ENCODE measurements around the gene OXNAD1. TPM values are rescaled to one million over a fixed set of nuclear protein-coding genes. Genes with fewer than 3 reads are reported as not detected.

The OXNAD1 gene
- polyA plus RNA-seq, 1 of the 3 experiments (the other 2 are of a cell fraction): 6.9 TPM

DNA sequence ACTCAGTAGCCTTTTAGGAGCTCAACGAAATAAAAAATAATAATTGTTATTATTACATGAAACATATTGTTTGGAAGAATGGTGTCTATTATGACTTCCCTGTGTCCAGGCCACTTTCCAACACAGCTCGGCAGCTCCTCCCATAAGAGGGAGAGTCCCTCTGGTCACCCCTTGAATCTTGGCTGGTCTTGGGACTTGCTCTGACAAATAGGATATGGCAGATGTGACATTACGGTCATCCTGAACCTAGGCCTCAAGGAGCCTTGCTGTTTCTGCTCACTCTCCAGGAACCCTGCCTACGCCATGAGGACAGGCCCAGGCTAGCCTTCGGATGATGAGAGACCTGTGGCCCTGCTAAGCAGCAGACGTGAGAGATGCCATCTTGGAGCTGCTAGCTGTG lies 71.8 kb downstream of the OXNAD1 start:
- no peak overlapping the region for H3K4me3 ChIP-seq (ENCODE audit: low read depth in 2 of 2, low read length in 1 of 2)
- POLR2A ChIA-PET: no interaction called here
- CTCF ChIA-PET: interaction anchor here (0.7 to 1.1 kb wide), 2 partner anchors 47 to 58 kb away, joined by 3 to 4 read pairs; no protein-coding TSS in a partner anchor

More for the DNA sequence above, 71.8 kb downstream of the OXNAD1 start:
- Histone ChIP-seq H3K27me3 (ENCODE audit: insufficient read depth) (no peaks in the 10 kb centered on the region), H3K9me3 (peaks cover 6% of the 10 kb centered on the region; the same call in 1 of the 2 replicates), H4K20me1 (ENCODE audit: insufficient read depth) (no peaks in the 10 kb centered on the region), H3K36me3 (replicated peaks in 1 of 2; ENCODE audit: control insufficient read depth in 1 of 2, insufficient read depth in 2 of 2, low read length in 1 of 2) (peaks cover 8 to 9% of the 10 kb centered on the region in 2 experiments), H2AFZ (ENCODE audit: low read depth) (no peak overlapping the region), H3K4me1 (ENCODE audit: control insufficient read depth in 1 of 2, insufficient read depth in 2 of 2, low read depth in 1 of 2, low read length in 1 of 2) (peaks cover 9 to 20% of the 10 kb centered on the region in 2 experiments; a peak in 2 of 4 replicates), H3K9ac (no peak overlapping the region), H3K9me2 (no peaks in the 10 kb centered on the region), H3K4me2 (no peak overlapping the region), H3K27ac (ENCODE audit: low read depth in 2 of 2, low read length in 1 of 2) (no peak overlapping the region; a peak in 1 of 4 replicates), H3F3A (replicated peaks; ENCODE audit: insufficient read depth) (peaks cover 6% of the 10 kb centered on the region), H3K79me2 (ENCODE audit: insufficient read depth) (no peaks in the 10 kb centered on the region)
- TF ChIP-seq, protein P1, sequence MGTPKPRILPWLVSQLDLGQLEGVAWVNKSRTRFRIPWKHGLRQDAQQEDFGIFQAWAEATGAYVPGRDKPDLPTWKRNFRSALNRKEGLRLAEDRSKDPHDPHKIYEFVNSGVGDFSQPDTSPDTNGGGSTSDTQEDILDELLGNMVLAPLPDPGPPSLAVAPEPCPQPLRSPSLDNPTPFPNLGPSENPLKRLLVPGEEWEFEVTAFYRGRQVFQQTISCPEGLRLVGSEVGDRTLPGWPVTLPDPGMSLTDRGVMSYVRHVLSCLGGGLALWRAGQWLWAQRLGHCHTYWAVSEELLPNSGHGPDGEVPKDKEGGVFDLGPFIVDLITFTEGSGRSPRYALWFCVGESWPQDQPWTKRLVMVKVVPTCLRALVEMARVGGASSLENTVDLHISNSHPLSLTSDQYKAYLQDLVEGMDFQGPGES (IDR thresholded peaks at IDR 0.05; ENCODE audit: low read depth, low read length): no peak
- TF ChIP-seq FOXJ3 (CRISPR knock-in tag; IDR thresholded peaks at IDR 0.05) (no peak), EZH2phosphoT487 (IDR thresholded peaks at IDR 0.05; ENCODE audit: borderline replicate concordance, low read depth) (no peak), YY1 (IDR thresholded peaks at IDR 0.05; ENCODE audit: low read depth) (no peak), CHD2 (IDR thresholded peaks at IDR 0.05; ENCODE audit: low read length, partially characterized antibody) (no peak), RFX5 (IDR thresholded peaks at IDR 0.05; ENCODE audit: low read length) (no peak), POLR2AphosphoS5 (IDR thresholded peaks at IDR 0.05; ENCODE audit: low read depth, low read length) (no peak), GATA2 (CRISPR knock-in tag; IDR thresholded peaks at IDR 0.05) (no peak), ELF1 (IDR thresholded peaks at IDR 0.05) (no peak), TAF1 (IDR thresholded peaks at IDR 0.05; ENCODE audit: borderline replicate concordance, low read depth, low read length) (no peak), TEAD4 (IDR thresholded peaks at IDR 0.05; ENCODE audit: borderline replicate concordance, insufficient read depth) (no peak)
- TF ChIP-seq, protein P2, sequence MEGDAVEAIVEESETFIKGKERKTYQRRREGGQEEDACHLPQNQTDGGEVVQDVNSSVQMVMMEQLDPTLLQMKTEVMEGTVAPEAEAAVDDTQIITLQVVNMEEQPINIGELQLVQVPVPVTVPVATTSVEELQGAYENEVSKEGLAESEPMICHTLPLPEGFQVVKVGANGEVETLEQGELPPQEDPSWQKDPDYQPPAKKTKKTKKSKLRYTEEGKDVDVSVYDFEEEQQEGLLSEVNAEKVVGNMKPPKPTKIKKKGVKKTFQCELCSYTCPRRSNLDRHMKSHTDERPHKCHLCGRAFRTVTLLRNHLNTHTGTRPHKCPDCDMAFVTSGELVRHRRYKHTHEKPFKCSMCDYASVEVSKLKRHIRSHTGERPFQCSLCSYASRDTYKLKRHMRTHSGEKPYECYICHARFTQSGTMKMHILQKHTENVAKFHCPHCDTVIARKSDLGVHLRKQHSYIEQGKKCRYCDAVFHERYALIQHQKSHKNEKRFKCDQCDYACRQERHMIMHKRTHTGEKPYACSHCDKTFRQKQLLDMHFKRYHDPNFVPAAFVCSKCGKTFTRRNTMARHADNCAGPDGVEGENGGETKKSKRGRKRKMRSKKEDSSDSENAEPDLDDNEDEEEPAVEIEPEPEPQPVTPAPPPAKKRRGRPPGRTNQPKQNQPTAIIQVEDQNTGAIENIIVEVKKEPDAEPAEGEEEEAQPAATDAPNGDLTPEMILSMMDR (IDR thresholded peaks at IDR 0.05): no peak
- TF ChIP-seq, protein P3, sequence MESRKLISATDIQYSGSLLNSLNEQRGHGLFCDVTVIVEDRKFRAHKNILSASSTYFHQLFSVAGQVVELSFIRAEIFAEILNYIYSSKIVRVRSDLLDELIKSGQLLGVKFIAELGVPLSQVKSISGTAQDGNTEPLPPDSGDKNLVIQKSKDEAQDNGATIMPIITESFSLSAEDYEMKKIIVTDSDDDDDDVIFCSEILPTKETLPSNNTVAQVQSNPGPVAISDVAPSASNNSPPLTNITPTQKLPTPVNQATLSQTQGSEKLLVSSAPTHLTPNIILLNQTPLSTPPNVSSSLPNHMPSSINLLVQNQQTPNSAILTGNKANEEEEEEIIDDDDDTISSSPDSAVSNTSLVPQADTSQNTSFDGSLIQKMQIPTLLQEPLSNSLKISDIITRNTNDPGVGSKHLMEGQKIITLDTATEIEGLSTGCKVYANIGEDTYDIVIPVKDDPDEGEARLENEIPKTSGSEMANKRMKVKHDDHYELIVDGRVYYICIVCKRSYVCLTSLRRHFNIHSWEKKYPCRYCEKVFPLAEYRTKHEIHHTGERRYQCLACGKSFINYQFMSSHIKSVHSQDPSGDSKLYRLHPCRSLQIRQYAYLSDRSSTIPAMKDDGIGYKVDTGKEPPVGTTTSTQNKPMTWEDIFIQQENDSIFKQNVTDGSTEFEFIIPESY (IDR thresholded peaks at IDR 0.05; ENCODE audit: borderline replicate concordance, low read depth): no peak
- TF ChIP-seq, protein P4, sequence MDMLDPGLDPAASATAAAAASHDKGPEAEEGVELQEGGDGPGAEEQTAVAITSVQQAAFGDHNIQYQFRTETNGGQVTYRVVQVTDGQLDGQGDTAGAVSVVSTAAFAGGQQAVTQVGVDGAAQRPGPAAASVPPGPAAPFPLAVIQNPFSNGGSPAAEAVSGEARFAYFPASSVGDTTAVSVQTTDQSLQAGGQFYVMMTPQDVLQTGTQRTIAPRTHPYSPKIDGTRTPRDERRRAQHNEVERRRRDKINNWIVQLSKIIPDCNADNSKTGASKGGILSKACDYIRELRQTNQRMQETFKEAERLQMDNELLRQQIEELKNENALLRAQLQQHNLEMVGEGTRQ (IDR thresholded peaks at IDR 0.05; ENCODE audit: borderline replicate concordance, low read depth, low read length): no peak
- TF ChIP-seq, protein P5, sequence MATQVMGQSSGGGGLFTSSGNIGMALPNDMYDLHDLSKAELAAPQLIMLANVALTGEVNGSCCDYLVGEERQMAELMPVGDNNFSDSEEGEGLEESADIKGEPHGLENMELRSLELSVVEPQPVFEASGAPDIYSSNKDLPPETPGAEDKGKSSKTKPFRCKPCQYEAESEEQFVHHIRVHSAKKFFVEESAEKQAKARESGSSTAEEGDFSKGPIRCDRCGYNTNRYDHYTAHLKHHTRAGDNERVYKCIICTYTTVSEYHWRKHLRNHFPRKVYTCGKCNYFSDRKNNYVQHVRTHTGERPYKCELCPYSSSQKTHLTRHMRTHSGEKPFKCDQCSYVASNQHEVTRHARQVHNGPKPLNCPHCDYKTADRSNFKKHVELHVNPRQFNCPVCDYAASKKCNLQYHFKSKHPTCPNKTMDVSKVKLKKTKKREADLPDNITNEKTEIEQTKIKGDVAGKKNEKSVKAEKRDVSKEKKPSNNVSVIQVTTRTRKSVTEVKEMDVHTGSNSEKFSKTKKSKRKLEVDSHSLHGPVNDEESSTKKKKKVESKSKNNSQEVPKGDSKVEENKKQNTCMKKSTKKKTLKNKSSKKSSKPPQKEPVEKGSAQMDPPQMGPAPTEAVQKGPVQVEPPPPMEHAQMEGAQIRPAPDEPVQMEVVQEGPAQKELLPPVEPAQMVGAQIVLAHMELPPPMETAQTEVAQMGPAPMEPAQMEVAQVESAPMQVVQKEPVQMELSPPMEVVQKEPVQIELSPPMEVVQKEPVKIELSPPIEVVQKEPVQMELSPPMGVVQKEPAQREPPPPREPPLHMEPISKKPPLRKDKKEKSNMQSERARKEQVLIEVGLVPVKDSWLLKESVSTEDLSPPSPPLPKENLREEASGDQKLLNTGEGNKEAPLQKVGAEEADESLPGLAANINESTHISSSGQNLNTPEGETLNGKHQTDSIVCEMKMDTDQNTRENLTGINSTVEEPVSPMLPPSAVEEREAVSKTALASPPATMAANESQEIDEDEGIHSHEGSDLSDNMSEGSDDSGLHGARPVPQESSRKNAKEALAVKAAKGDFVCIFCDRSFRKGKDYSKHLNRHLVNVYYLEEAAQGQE (IDR thresholded peaks at IDR 0.05; ENCODE audit: low read depth, low read length): no peak
- TF ChIP-seq, protein P6, sequence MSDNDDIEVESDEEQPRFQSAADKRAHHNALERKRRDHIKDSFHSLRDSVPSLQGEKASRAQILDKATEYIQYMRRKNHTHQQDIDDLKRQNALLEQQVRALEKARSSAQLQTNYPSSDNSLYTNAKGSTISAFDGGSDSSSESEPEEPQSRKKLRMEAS (IDR thresholded peaks at IDR 0.05; ENCODE audit: low read depth): no peak
- no peak for DNase-seq
- WGBS (ENCODE audit: low lambda C conversion rate): 93% methylated on average over 6 of the region's 6 CpGs
